Measurements from ENCODE around the gene PNMA1.

Gene PNMA1

DNA sequence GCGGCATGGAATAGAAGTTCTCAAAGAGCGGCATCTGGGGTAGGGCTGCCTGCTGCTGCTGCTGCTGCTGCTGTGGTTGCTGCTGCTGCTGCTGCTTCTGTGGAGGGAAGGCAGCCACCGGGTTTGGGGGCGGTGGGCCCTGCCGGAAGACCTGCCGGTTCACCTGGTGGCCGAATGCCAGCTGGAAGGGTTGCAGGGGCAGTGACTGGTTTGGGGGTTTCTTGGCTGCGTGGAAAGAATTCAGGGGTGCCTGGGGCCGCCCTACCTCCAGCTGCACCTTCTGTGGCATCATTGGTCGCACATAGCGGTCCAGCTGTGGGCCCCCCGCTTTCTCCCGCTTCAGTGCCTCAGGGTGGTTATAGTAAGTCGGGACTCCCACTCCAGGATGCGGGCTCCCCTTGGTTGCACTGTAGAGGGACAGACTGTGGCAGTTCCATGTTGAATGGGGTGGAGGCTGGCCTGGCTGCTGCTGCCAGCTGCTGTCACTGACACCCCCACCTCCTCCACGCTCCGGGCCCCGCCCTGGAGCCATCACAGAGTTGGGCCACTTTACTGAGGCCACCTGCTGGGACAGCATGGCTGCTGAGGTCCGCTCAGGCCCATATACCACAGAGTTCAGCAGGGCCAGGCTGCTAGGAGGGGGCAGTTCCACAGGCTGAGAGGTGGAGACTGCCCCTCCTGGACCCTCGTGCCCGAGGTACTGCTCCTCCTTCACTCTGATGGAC, 25.2 kb upstream of the PNMA1 start:
- Histone ChIP-seq H4K20me1 (ENCODE audit: insufficient read depth) (peaks cover 8% of the 10 kb centered on the region; the same call in 1 of the 2 replicates), H3K9ac (no peak overlapping the region), H3K4me2 (no peak overlapping the region), H3K79me2 (ENCODE audit: insufficient read depth, low read depth) (peaks cover 15% of the 10 kb centered on the region; the same call in 1 of the 2 replicates), H3K36me3 (ENCODE audit: insufficient read depth) (no peaks in the 10 kb centered on the region), H3K27me3 (ENCODE audit: insufficient read depth, low read depth) (no peaks in the 10 kb centered on the region), H2AFZ (ENCODE audit: low read depth) (no peak overlapping the region), H3K27ac (no peak overlapping the region), H3K4me3 (IDR thresholded peaks at IDR 0.05; ENCODE audit: insufficient read depth, low read depth, low read length) (no peak overlapping the region), H3K4me1 (ENCODE audit: low read depth, poor library complexity, severe bottlenecking) (peaks cover 46% of the 10 kb centered on the region)
- TF ChIP-seq, protein P1, sequence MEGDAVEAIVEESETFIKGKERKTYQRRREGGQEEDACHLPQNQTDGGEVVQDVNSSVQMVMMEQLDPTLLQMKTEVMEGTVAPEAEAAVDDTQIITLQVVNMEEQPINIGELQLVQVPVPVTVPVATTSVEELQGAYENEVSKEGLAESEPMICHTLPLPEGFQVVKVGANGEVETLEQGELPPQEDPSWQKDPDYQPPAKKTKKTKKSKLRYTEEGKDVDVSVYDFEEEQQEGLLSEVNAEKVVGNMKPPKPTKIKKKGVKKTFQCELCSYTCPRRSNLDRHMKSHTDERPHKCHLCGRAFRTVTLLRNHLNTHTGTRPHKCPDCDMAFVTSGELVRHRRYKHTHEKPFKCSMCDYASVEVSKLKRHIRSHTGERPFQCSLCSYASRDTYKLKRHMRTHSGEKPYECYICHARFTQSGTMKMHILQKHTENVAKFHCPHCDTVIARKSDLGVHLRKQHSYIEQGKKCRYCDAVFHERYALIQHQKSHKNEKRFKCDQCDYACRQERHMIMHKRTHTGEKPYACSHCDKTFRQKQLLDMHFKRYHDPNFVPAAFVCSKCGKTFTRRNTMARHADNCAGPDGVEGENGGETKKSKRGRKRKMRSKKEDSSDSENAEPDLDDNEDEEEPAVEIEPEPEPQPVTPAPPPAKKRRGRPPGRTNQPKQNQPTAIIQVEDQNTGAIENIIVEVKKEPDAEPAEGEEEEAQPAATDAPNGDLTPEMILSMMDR (conservative IDR thresholded peaks at IDR 0.05; ENCODE audit: low read depth, low read length): no peak

DNA sequence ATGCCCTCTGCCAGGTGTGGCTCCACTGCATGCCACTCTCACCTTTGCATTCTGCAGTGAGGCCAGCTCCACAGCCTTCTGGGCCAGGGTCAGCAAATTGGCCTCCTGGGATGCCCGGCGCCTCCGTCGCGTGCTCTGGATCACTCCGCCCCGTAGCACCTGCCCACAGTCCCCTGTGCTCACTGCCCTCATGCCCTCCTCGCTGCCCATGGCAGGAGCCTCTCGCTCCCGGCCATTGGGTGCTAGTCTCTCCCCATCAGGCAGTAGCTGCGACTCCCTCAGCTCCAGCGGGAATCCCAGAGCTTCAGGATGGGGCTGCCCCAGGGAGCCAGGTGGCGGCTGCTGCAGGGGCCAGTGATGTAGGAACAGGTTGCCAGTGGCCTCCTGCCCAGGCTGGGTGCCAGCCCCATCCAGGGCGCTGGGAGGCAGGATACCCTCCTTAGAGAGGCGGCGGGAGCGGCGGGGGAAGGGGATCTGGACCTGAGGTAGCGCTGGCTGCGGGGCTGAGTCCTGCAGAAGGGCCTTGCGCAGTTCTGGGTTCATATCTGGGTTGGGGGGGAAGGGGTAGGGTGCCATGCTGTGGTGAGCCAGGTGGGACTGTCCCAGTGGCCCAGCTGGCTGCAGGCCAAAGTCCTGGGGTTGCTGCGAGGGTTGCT, 24.5 kb upstream of the PNMA1 start:
- H3K9ac ChIP-seq: no peak overlapping the region
- peaks cover 40% of the 10 kb centered on the region for H3K4me1 ChIP-seq (ENCODE audit: low read depth, poor library complexity, severe bottlenecking)
- no peaks in the 10 kb centered on the region for H3K36me3 ChIP-seq (ENCODE audit: insufficient read depth)
- no peaks in the 10 kb centered on the region for H3K27me3 ChIP-seq (ENCODE audit: insufficient read depth, low read depth)
- H2AFZ ChIP-seq (ENCODE audit: low read depth): no peak overlapping the region
- no peak overlapping the region for H3K27ac ChIP-seq
- H3K4me2 ChIP-seq: no peak overlapping the region
- H3K79me2 ChIP-seq (ENCODE audit: insufficient read depth, low read depth): peaks cover 13% of the 10 kb centered on the region; the same call in 1 of the 2 replicates
- no peak overlapping the region for H3K4me3 ChIP-seq (IDR thresholded peaks at IDR 0.05; ENCODE audit: insufficient read depth, low read depth, low read length)
- 0 out of 2 replicates have a peak, but pooled peaks cover 8% of the 10 kb centered on the region for H4K20me1 ChIP-seq (ENCODE audit: insufficient read depth)
- TF ChIP-seq, protein P1 (conservative IDR thresholded peaks at IDR 0.05; ENCODE audit: low read depth, low read length): no peak

DNA sequence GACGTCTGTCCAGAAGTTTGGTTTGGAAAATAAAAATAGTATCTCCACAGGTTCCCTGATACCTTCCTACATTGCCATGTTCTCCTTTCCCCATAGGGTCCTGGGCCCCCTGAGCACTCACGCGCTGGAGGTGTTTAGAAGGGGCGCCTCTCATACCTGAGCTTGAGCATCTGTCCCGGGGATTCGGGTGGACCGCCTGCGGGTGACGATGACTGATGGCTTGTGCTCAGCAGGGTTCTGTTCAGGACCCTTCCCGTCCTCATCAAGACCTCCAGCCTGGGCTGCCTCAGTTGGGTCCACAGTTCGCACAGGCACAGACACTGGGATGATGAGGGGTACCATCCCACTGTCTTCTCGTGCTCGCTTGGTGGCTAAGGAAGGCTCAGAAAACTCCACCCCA, 22.7 kb upstream of the PNMA1 start:
- no peak overlapping the region for H3K27ac ChIP-seq
- no peak overlapping the region for H3K4me2 ChIP-seq
- H3K9ac ChIP-seq: no peak overlapping the region
- no peaks in the 10 kb centered on the region for H4K20me1 ChIP-seq (ENCODE audit: insufficient read depth)
- peaks cover 13% of the 10 kb centered on the region; the same call in 1 of the 2 replicates for H3K79me2 ChIP-seq (ENCODE audit: insufficient read depth, low read depth)
- H3K27me3 ChIP-seq (ENCODE audit: insufficient read depth, low read depth): no peaks in the 10 kb centered on the region
- H3K4me1 ChIP-seq (ENCODE audit: low read depth, poor library complexity, severe bottlenecking): peaks cover 22% of the 10 kb centered on the region
- TF ChIP-seq, protein P1 (conservative IDR thresholded peaks at IDR 0.05; ENCODE audit: low read depth, low read length): no peak
- no peak overlapping the region for H2AFZ ChIP-seq (ENCODE audit: low read depth)
- no peak overlapping the region for H3K4me3 ChIP-seq (IDR thresholded peaks at IDR 0.05; ENCODE audit: insufficient read depth, low read depth, low read length)
- no peaks in the 10 kb centered on the region for H3K36me3 ChIP-seq (ENCODE audit: insufficient read depth)

DNA sequence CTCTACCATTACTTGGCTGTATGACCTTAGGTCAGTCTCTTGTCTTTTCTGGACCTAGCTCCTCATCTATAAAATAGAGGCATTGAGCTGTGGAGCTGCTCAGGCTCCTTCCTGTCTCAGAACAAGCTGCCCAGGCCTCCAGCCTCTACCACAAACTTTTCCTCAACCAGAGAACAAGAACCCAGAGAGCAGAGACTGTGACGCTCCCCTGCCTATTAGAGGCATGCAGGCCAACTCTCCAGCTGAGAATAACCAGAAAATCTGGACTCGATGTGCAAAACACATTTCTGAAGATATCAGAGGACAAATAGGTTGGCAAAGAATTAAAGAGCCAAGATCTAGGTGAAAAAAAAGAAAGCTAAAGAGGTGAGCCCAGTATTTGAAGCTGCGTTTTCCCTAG, 17.8 kb upstream of the PNMA1 start:
- Histone ChIP-seq H3K27ac (no peak overlapping the region), H3K79me2 (ENCODE audit: insufficient read depth, low read depth) (no peaks in the 10 kb centered on the region), H3K36me3 (ENCODE audit: insufficient read depth) (no peaks in the 10 kb centered on the region), H4K20me1 (ENCODE audit: insufficient read depth) (no peaks in the 10 kb centered on the region), H3K27me3 (ENCODE audit: insufficient read depth, low read depth) (no peaks in the 10 kb centered on the region), H2AFZ (ENCODE audit: low read depth) (no peak overlapping the region), H3K4me2 (no peak overlapping the region), H3K4me1 (ENCODE audit: low read depth, poor library complexity, severe bottlenecking) (peaks cover 9% of the 10 kb centered on the region), H3K4me3 (IDR thresholded peaks at IDR 0.05; ENCODE audit: insufficient read depth, low read depth, low read length) (no peak overlapping the region), H3K9ac (no peak overlapping the region)
- TF ChIP-seq, protein P1 (conservative IDR thresholded peaks at IDR 0.05; ENCODE audit: low read depth, low read length): no peak

All from KMS-11 (cell line).